Retina (tissue), 1 donor: Measurements from ENCODE around the gene TMEM198.
A peak's percentile ranks its signal among the peaks of the same experiment; 100 is the strongest.

Experiments
- DNase-seq: peaks from one replicate; pipeline ENCODE4 v3.0.0-alpha.2; 2016

Gene TMEM198

GRCh38 chr2:219545943-219546352 is 2.1 kb downstream of the TMEM198 start:
- DNase-seq, result no peak

DNA sequence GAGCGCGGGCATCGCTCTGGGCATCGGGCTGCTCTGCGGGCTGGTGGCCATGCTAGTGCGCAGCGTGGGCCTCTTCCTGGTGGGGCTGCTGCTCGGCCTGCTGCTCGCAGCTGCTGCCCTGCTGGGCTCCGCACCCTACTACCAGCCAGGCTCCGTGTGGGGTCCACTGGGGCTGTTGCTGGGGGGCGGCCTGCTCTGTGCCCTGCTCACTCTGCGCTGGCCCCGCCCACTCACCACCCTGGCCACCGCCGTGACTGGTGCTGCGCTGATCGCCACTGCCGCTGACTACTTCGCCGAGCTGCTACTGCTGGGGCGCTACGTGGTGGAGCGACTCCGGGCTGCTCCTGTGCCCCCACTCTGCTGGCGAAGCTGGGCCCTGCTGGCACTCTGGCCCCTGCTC is 3.8 kb downstream of the TMEM198 start:
- DNase-seq, result no peak

DNA sequence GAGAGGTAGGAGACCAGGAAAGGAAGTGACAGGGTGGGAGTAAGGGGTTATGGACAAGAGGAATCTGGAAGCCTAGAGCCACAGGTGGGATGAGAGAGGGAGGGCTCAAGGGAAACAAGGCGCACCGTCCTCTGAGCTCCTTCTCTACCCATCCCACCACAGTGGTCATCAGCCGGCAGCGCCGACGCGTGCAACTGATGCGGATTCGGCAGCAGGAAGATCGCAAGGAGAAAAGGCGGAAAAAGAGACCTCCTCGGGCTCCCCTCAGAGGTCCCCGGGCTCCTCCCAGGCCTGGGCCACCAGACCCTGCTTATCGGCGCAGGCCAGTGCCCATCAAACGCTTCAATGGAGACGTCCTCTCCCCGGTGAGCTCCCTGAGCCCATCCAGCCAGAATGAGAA is 5.2 kb downstream of the TMEM198 start:
- no peak for DNase-seq

DNA sequence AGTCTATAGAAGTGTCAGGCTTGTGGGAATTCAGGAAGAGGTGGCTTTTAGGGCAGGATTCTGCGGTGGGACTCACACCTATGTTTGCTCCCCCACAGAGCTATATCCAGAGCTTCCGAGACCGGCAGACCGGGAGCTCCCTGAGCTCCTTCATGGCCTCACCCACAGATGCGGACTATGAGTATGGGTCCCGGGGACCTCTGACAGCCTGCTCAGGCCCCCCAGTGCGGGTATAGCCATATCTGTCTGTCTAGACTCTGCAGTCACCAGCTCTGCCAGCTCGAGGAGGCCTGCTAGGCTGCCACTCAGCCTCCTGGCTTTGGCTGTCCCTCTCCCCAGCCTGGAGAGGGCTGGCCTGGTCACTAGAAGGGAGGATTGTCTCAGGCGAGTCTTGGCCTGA is 5.8 kb downstream of the TMEM198 start:
- no peak for DNase-seq

DNA sequence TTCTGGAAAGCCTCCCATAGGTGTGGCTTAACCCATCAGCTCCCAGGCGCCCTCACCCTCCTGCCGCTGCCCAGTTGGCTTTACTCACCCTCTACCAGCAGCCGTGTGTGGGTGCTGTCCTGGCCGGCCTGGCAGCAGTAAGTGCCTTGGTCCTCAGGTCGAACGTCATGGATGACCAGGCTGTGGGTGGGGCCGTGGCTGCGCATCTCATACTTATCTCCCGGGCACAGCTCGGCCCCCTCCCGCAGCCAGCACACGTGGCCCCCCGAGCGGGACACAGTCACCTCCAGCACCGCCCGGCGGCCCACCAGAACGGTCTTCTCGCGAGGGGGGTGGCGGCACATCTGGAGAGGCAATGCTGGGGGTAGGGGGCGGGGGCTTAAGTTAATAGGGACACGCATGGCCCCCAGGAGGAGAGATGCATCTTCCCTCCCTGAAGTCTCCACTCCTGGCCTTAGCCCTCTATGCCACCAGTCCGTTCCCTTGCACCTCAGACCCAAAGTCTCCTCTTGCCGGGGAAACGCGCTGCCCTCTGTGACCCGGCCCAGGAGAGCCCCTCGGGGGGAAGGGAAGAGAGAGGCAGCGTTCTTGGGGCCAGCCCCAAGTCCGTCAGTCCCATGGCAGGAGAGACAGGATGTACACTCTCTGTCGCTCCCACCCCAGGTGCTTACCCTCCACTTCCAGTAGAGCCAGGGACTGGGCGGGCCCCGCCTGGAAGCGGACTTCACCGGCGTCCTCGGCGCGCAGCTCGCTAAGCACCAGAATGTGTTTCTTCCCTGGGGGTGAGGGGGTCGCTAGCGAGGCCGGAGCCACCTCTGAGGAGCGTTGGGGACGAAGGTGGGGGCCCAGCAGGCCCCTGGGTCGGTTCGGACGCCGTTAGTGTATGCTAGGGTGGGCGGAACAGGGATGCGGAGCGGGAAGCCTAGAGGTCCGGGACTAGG is 7.9 kb downstream of the TMEM198 start:
- peak; percentile 44 for DNase-seq

DNA sequence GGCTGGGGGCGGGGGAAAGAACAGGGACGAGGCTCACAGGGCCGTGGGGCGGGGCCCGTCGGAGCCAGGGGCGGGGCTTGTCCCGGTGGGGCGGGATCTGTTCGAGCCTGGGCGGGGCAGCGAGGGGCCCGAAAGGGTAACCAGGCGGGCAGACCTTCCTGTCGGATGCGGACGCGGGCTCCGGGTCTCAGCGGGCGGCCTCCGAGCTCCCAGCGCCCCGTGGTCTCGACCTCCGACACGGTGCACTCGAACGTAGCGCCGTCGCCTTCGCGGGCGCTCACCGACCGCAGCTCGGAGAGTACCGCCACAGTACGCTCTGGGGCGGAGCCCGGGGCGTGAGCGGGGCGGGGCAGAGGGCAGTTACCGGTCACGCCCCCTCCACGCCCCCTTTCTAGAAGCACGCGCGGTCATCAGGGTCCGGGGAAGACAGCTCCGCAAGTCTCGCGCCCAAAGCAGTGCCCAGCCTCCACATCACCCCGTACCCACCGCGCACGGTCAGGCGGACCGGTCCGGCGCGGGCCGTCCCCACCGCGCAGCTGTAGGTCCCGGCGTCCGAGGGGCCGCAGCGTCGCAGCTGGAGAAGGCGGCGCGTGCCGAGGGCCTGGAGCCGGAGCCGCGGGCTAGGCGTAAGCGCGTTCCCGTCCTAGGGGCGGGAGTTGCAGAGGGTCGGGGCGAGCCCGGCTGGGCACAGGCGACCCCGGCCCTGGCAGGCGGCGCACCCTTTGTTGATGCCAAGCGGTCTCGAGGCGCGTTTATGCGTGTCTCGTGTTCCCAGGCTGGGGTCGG is 8.7 kb downstream of the TMEM198 start:
- peak; percentile 98 for DNase-seq

- no peak for DNase-seq
Measured at GRCh38 chr2:219553168-219553417, 9.3 kb downstream of the TMEM198 start.

DNA sequence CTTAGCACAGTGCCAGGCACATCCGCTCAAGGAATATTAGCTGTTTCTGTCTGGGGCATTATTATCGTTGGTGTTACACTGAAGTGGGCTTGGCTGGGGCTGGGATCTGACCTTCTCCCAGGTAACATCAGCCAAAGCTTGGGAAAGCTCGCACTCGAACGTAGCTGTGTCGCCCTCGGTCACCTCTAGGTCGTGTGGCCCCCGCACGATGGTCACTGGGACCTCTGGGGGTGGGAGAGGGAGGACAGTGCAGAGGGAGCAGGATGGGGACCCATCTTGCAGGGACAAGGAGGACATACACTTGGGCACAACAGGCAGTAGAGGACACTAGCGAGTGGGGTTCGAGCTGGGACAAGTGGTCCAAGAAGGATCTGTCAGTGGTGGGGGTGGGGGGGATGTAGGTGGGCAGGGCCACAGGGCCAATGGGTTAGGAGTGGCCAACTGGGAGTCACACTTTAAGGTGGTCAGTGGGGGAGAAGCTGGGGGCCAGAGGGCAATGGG is 9.7 kb downstream of the TMEM198 start:
- DNase-seq, result no peak

DNA sequence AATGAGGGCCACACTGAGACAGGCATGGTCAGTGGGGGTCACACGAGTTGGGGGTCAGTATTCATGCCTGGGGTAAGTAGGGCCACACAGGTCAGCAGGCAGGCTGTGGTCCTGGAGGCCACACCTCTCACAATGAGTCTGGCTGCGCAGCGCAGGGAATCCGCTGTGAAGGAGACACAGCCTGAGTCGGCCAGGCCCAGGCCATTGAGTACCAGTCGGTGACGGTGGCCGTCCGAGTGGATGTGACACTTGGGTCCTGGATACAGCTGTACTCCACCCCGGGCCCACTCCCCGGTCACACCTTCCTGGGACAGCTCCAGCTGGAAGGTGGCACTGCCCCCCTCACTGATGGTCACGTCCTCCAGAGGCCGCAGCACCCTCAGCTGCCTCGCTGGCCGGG is 10.5 kb downstream of the TMEM198 start:
- no peak for DNase-seq

GRCh38 chr2:219555956-219556355 is 12.1 kb downstream of the TMEM198 start:
- no peak for DNase-seq

GRCh38 chr2:219556413-219556812 is 12.6 kb downstream of the TMEM198 start:
- no peak for DNase-seq

GRCh38 chr2:219557320-219557719 is 13.5 kb downstream of the TMEM198 start:
- DNase-seq, result no peak

DNA sequence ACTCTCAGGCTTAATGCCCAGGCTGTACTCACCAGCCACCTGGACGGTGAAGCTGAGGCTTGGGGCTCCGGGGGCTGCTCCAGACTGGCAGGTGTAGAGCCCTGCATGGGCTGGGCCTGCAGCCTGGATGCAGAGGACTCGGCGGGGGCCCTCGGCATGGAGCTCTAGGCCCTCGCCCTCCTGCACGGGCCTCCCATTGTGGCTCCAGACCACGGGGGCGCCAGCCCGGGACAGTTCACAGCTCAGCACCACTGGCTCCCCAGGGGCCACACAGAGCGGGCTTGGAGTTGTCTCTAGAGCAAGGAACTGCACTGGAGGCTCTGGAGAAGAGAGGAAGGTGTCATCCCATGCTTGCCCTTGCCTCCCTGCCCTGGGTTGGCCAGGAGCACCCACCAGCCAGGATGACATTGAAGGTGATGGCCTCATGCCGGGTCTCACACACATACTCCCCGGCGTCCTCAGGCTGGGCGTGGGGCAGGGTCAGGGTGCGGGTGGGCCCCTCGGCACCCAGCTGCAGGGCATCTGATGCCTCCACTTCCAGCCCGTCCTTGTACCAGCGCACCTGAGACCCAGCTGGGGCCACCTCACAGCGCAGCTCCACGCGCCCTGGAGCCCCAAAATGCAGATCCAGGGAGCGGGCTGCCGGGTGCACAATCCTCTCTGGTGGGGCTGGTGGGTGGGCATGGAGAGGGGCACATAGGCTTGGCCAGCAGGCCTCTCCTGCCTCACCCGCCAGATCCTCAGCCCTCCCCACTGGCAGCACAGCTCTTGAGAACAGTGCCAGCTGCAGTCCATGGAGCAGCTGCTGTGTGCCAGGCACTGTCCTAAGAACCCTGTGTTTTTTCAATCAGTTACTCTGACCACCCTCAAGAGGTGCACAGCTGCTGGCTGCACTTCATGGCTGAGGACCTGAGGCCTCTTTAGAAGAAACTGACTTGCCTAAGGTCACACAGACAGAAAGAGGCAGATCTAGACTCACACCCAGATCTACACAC is 14.3 kb downstream of the TMEM198 start:
- no peak for DNase-seq

DNA sequence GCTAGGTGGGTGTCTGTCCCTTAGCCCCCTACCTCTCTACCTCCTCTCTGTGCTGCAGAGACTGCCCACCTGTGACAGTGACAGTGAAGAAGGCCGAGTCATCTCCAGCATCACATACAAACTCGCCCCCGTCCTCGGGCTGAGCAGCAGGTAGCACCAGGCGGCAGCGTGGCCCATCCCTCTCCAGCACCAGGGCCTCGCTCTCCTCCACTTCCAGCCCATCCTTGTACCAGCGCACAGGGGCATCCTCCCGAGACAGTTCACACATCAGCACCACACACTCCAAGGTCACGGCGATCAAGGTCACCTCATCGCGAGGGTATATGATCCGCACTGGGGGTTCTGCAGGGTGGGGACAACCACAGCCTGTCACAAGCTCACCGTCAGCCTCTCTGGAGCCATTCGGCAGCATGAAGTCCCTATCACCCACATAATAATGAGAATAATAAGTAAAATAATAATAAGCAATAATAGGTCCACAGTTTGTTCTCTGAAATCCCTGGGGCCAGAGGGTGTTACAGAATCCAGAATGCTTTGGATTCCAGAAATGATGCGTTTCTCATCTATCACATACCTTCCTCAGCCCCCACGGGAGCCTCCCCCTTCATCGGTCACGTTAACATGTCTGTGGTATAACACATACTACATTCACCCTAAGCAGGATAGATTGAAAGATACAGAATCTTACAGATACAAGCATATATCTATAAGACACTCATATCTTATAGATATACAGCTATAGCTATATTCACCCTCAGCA is 15.5 kb downstream of the TMEM198 start:
- no peak for DNase-seq

GRCh38 chr2:219560037-219560892 is 16.4 kb downstream of the TMEM198 start:
- DNase-seq, result no peak

- no peak for DNase-seq
Measured at GRCh38 chr2:219560893-219561178, 17.0 kb downstream of the TMEM198 start.

DNA sequence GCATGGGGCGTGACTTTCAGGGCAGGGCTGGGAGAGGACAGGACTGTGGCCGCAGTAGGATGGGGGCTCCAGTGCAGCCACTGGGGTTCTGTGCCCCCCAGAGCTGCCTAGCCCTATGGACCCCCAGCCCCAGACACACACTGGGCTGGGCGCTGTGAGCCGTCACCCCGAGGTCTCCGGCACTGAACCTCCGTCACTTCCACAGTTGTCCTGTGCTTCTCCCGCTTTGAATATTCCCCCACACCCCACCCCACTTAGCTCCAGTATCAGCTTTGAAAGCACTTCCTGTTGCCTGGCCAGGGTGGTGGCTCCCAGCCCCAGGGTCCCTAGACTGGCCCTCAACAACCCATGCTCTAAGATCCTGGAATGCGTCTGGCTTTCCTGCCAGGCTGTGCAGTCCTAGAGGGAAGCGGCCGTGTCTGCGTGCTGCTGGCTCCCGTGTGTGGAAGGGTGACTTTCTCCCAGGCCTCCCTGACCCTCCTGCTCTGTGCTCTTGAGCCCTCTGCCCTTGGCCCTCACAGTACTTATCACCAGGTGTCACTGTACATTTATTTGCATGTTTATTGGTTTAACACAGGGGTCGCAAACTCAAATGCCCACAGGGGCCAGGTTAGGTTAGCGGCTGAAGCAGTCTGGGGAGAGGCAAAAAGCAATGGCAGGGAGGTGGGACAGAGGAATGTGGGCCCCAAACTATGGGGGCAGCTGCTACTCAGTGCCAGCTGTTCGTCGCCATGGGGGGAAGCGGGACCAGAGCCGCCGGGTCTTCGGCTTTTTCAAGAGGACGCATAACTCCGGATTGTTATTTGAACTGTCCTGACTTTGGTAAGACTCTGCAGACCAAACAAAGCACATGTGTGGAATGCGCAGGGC is 17.6 kb downstream of the TMEM198 start:
- no peak for DNase-seq

DNA sequence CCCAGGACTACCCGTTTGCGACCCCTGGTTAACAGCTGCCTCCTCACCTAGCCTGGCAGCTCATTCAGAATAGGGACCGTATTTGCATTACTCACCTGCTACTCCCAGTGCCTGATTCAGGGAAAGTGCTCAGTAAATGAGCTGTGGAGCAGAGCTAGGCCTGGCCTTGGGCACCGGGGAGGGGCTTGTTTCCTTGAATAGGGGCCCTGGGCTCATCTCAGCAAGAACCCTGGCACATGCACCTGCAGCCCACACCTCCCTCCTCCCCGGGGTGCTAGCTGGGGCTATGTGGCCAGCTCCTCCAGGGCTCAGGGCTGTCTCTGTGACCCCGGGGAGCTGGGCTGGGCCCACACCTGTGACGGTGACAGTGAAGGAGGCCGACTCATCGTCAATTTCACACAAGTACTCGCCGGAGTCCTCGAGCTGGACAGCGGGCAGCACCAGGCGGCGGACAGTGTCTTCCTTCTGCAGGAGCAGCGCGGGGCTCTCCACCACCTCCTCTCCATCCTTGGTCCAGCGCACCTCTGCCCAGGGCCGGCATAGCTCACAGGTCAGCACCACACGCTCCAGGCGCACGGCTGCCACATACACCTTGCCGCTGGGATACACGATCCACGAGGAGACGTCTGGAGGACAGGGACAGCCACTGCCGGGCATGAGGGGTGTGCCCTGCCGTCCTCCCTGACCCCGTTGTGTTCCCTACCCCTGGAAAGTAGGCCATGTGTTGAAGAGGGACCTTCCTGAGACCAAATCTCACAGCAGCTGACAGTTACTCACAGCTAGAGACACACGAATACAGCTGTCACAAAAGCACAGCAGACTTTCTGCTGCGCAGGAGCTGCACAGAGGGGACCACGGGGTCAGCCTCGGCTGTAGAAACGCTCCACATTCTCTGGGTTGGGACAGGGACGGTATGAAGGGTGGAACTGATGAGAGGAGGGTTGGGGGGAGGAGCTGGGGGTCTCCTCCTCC is 18.5 kb downstream of the TMEM198 start:
- no peak for DNase-seq
